Chondrocyte (in vitro differentiated cells): ENCODE data around the gene LRRC61. TPM values are rescaled to one million over a fixed set of nuclear protein-coding genes. Genes with fewer than 3 reads are reported as not detected.

Experiments
- DNase-seq: peaks from one replicate; pipeline ENCODE4 v3.0.0; 2021; ENCODE audit warnings: mixed read lengths, low spot score
- H3K27ac Mint-ChIP-seq: one replicate; pipeline ENCODE4 v1.8.0; 2021; ENCODE audit warnings: mild to moderate bottlenecking, moderate library complexity, mixed read lengths; ENCODE audit not compliant: unreplicated experiment
- H3K27me3 Mint-ChIP-seq: 2 replicates; pipeline ENCODE4 v1.8.0; 2021; ENCODE audit warnings: low read depth, mixed read lengths
- H3K36me3 Mint-ChIP-seq: 2 replicates; pipeline ENCODE4 v1.8.0; 2021; ENCODE audit warnings: low read depth, mixed read lengths
- H3K4me1 Mint-ChIP-seq: 2 replicates; pipeline ENCODE4 v1.8.0; 2021; ENCODE audit warnings: low read depth, mild to moderate bottlenecking, mixed read lengths
- H3K4me3 Mint-ChIP-seq: one replicate; pipeline ENCODE4 v1.8.0; 2021; ENCODE audit warnings: mild to moderate bottlenecking, moderate library complexity, mixed read lengths; ENCODE audit not compliant: unreplicated experiment
- H3K9me3 Mint-ChIP-seq: 2 replicates; pipeline ENCODE4 v1.8.0; 2021; ENCODE audit warnings: low read depth, mixed read lengths
- total RNA-seq: library from RNA; stranded (reverse); gene quantifications from 3 replicates; pipeline ENCODE4 v1.2.1, GENCODE V29; 2021
- TF ChIP-seq, protein P1 (sequence below): fragments of 200-600 bp; sonication (generic); IDR thresholded peaks from 2 replicates; pipeline ENCODE4 v1.5.0; 2021; ENCODE audit warnings: antibody characterized with exemption, mild to moderate bottlenecking, moderate library complexity

The LRRC61 gene
- total RNA-seq, 1 donor from 2014 or later: 1.7 TPM

DNA sequence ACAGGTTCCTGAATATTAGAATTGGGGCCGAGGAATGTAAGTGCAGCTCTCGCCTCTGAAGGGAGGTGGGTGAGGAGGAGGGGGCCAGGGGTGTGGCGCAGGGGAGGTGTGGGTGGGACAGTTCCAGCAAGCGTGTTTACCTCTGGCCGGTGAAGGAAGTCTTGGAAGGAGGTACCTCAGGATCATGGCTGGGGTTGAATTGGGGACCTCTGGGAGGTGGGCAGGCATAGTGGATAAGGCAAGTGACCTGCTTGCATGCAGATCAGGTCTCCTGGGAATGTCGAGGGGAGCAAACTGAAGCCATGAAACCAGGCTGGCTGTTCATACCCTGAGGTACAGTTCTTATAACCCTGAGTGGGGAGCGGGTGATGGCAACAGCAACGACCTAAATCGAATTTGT is 57.9 kb downstream of the LRRC61 start:
- DNase-seq: no peak
- H3K36me3 Mint-ChIP-seq: no peaks in the 10 kb centered on the region
- TF ChIP-seq, protein P1, sequence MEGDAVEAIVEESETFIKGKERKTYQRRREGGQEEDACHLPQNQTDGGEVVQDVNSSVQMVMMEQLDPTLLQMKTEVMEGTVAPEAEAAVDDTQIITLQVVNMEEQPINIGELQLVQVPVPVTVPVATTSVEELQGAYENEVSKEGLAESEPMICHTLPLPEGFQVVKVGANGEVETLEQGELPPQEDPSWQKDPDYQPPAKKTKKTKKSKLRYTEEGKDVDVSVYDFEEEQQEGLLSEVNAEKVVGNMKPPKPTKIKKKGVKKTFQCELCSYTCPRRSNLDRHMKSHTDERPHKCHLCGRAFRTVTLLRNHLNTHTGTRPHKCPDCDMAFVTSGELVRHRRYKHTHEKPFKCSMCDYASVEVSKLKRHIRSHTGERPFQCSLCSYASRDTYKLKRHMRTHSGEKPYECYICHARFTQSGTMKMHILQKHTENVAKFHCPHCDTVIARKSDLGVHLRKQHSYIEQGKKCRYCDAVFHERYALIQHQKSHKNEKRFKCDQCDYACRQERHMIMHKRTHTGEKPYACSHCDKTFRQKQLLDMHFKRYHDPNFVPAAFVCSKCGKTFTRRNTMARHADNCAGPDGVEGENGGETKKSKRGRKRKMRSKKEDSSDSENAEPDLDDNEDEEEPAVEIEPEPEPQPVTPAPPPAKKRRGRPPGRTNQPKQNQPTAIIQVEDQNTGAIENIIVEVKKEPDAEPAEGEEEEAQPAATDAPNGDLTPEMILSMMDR: no peak
- no peaks in the 10 kb centered on the region for H3K27me3 Mint-ChIP-seq
- peaks cover 29% of the 10 kb centered on the region for H3K4me1 Mint-ChIP-seq
- no peak overlapping the region for H3K27ac Mint-ChIP-seq
- no peaks in the 10 kb centered on the region for H3K9me3 Mint-ChIP-seq
- no peak overlapping the region for H3K4me3 Mint-ChIP-seq

DNA sequence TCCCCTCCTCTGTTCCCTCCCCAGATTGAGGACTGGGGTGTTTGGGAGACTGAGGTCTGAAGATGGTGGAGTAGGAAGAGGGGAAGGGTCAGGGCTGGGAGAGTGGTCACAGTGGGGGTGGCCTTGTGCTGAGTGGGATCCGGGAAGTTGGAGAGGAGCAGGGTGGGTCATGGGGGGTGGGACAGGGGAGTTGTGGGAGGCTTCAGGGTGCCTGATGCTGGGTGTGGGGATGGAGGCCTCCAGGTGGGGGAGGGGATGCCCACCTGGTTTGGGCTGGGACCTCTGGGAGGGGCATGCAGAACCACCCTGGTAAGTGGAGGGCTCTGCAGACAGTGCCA is 58.6 kb downstream of the LRRC61 start:
- no peaks in the 10 kb centered on the region for H3K27me3 Mint-ChIP-seq
- H3K4me1 Mint-ChIP-seq: peaks cover 27% of the 10 kb centered on the region
- no peaks in the 10 kb centered on the region for H3K36me3 Mint-ChIP-seq
- TF ChIP-seq, protein P1: no peak
- no peak for DNase-seq
- H3K27ac Mint-ChIP-seq: no peak overlapping the region
- no peaks in the 10 kb centered on the region for H3K9me3 Mint-ChIP-seq
- H3K4me3 Mint-ChIP-seq: no peak overlapping the region

DNA sequence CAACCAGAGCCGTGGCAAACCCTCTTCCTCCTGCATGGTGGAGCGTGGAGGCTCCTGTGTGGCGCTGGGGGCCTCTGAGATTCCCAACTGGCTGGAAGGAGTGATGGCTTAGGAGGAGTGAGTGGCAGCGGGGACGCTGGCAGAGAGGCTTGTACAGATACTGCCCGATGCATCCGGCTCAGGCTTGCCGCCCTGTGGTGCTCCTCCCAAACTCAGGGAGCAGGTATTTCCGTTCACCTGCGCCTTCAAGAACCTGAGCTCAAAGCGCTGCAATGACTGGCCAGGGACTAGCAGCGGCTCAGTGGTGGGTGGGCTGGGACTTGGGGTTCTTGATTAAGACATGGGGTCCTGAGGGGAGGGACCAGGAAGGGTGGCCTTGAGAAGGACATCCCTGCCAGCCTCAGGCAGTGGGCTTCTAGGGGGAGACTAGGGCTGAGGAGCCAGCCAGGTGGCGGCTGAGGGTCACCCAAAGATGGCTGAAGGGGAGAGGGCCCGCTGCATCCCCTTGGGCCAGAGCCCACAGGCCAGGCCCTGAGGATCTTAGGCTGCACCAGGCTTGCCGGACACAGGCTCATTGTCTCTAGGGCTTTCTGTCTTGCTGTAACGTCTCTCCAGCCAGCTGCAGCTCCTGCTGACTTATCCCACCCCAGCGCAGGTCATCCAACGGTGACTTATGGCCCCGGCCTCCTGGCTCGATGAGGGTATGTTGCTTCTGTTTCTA is 59.1 kb downstream of the LRRC61 start:
- Mint-ChIP-seq H3K9me3 (no peaks in the 10 kb centered on the region), H3K4me1 (peaks cover 27% of the 10 kb centered on the region), H3K36me3 (no peaks in the 10 kb centered on the region), H3K27ac (no peak overlapping the region), H3K4me3 (no peak overlapping the region), H3K27me3 (no peaks in the 10 kb centered on the region)
- TF ChIP-seq, protein P1: no peak
- DNase-seq: no peak

DNA sequence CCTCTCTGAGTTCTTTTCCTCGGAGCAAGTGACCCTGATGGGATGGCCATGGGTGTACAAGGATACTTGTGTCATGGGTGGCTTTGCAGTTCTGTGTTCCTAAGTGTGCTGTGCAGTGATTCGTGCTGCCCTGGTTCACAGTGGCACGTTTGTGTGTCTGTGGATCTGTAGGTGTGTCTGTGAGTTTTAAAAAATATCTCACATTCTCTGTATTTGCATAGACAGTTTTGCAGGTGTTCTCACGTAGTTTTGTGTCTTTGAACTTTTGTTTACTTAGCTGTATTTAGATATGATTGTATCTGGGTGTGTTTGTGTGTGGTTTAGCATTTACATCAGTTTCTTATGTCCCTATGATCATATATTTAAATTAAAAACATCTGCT is 59.7 kb downstream of the LRRC61 start:
- H3K27me3 Mint-ChIP-seq: no peaks in the 10 kb centered on the region
- TF ChIP-seq, protein P1: no peak
- no peaks in the 10 kb centered on the region for H3K36me3 Mint-ChIP-seq
- no peak overlapping the region for H3K4me3 Mint-ChIP-seq
- peaks cover 22% of the 10 kb centered on the region for H3K4me1 Mint-ChIP-seq
- no peak overlapping the region for H3K27ac Mint-ChIP-seq
- H3K9me3 Mint-ChIP-seq: no peaks in the 10 kb centered on the region
- DNase-seq: no peak

DNA sequence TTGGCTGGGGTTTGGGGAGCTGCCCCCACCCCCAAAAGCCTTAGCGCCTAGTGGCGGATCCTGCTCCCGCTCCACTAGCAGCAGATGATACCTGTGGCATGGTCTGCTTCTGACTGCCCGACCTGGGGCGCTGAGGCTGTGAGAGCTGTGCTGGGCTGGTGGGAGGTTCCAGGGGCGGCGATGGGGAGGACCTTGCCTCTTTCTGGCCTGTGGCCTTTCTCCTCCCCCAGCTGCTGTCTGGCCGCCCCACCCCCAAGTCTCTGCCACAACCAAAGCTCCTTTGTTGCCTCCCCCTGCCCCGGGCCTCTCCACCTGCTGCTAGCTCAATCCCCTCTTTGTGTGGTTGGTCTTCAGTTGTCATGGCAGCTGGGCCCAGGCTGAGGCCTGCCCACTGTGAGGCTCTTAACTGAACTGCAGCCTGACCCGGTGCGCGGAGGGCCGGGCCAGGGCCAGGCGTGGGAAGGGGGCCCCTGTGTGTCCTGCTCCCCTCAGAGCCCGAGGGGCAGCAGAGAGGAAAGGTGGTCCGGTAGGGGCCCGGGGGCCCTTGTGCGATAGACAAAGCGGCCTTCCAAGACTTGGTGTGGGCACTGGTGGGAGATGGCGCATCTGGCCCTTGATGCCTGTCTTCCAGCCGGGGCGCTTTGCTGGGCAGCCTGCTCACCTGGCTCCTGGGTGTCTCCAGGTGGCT is 60.7 kb downstream of the LRRC61 start:
- Mint-ChIP-seq H3K36me3 (no peaks in the 10 kb centered on the region), H3K4me3 (no peak overlapping the region), H3K4me1 (peaks cover 17% of the 10 kb centered on the region), H3K27me3 (no peaks in the 10 kb centered on the region), H3K27ac (no peak overlapping the region), H3K9me3 (no peaks in the 10 kb centered on the region)
- TF ChIP-seq, protein P1: no peak
- no peak for DNase-seq
